ENCODE results near the gene GLCCI1.

GLCCI1 gene

DNA sequence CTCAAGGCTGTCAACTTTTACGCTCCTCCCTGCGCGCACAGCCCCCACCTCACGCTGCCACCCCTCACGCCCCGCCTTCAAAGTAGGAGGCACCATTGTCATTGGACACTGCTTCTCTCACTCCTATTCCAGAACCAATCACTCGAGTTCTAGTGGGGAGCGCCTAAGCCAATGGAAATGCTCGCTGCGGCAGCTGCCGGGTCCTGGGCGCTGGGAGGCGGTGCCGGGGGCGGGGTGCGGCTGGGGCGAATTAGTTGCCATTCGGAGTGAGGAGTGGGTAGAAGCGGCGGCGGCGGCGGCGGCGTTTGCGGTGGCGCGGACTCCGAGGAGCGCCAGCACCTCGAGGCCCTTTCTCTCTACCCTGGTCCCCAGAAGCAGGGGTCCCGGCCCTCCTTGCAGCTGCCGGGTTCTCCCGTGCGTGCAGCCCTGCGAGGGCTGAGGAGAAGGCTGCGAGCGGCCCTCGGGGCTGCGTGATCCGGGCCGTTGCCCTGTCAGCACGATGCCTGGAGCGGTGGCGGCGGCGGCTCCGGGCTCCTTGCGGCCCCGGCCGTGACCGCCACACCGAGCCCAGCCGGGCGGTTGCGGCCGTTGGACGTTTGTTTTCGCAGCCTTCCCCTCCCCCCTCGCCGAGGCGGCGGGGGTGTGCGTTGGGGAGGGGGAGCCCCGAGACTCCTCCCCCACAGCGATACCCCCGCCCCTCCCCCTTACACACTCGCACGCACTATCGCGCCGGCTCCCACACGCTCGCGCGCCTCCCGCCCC is at the start of gene GLCCI1:
TSS of gene GLCCI1 (plus strand) at position 253 of the 762 bp plus-strand sequence. CDS start 555 bp downstream, outside the sequence.
- TF ChIP-seq, protein P1, sequence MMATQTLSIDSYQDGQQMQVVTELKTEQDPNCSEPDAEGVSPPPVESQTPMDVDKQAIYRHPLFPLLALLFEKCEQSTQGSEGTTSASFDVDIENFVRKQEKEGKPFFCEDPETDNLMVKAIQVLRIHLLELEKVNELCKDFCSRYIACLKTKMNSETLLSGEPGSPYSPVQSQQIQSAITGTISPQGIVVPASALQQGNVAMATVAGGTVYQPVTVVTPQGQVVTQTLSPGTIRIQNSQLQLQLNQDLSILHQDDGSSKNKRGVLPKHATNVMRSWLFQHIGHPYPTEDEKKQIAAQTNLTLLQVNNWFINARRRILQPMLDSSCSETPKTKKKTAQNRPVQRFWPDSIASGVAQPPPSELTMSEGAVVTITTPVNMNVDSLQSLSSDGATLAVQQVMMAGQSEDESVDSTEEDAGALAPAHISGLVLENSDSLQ (IDR thresholded peaks at IDR 0.05) = peak; percentile 99
- no peak for TF ChIP-seq HDGF (IDR thresholded peaks at IDR 0.05; ENCODE audit: borderline replicate concordance)
- POLR2A ChIA-PET = interaction anchor here (0.8 to 1.2 kb wide), 3 partner anchors 8 to 328 kb away, joined by 3 to 4 read pairs (median 3); partner anchors contain the start of gene UMAD1
- CTCF ChIA-PET = no interaction called here
- DNase-seq (ENCODE audit: extremely low spot score) = peak; percentile 90

DNA sequence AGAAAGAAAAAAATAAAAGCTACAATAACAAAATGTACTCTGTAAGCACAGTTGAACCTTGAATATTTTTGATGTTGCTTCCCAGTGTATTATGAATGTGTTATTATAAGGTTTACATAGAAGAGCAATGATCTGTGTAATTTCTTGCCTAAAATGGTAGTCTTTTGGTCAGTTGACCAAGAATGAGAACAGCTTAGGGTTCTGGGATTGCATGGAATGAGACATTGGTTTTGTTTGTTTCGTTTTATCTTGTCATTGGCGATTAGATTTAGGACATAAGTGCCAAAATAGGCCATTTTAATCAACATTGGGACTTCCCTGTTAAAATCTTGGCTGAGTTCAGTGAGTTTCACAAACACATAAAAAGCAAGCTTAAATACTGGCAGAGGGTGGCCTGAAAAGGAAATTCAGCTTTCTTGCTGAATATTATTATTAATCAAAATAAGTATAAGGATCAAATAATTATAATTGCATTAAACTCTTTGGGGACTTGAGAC is 49.1 kb upstream of the GLCCI1 start:
- DNase-seq (ENCODE audit: extremely low spot score) = no peak
- TF ChIP-seq BHLHE40 (IDR thresholded peaks at IDR 0.05; ENCODE audit: borderline replicate concordance) (no peak), ZNF384 (IDR thresholded peaks at IDR 0.05) (no peak), FOXK2 (IDR thresholded peaks at IDR 0.05) (no peak), LEF1 (IDR thresholded peaks at IDR 0.05; ENCODE audit: borderline replicate concordance) (no peak), SUZ12 (IDR thresholded peaks at IDR 0.05) (no peak), SP1 (IDR thresholded peaks at IDR 0.05) (no peak), L3MBTL2 (conservative IDR thresholded peaks at IDR 0.05) (no peak), TARDBP (IDR thresholded peaks at IDR 0.05) (no peak), CTBP1 (IDR thresholded peaks at IDR 0.05; ENCODE audit: borderline replicate concordance) (no peak), ARNT (IDR thresholded peaks at IDR 0.05) (no peak), NFRKB (IDR thresholded peaks at IDR 0.05) (no peak), FOXM1 (IDR thresholded peaks at IDR 0.05; ENCODE audit: borderline replicate concordance) (no peak), FOXA1 (IDR thresholded peaks at IDR 0.05) (no peak)
- TF ChIP-seq, protein P1 (IDR thresholded peaks at IDR 0.05) = no peak
- POLR2A ChIA-PET = no interaction called here
- CTCF ChIA-PET = interaction anchor here (0.6 kb wide), 1 partner anchor 18 kb away, joined by 3 read pairs; no protein-coding TSS in a partner anchor

DNA sequence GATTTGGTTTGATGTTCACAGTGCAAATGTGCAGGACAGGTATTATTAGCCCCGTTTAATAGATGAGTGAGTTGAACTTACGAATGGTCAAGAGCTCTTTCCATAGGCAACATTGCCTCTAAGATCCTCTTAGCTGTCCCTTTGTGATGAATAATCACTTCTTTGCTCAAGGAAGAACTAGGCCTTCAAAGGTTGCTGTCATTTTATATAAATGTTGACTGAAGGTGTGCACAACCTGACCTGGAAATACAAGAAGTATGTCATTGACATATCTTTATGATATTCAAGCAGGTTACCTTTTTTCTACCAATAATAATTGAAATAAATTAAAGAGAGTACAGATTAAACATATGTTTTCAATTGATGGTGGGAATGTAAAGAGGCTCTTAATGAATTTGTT is 48.5 kb upstream of the GLCCI1 start:
- TF ChIP-seq LEF1 (IDR thresholded peaks at IDR 0.05; ENCODE audit: borderline replicate concordance) (no peak), SP1 (IDR thresholded peaks at IDR 0.05) (no peak), FOXK2 (IDR thresholded peaks at IDR 0.05) (no peak), FOXA1 (IDR thresholded peaks at IDR 0.05) (no peak), ARNT (IDR thresholded peaks at IDR 0.05) (no peak), ZNF384 (IDR thresholded peaks at IDR 0.05) (no peak), CTBP1 (IDR thresholded peaks at IDR 0.05; ENCODE audit: borderline replicate concordance) (no peak), L3MBTL2 (conservative IDR thresholded peaks at IDR 0.05) (no peak), TARDBP (IDR thresholded peaks at IDR 0.05) (no peak), FOXM1 (IDR thresholded peaks at IDR 0.05; ENCODE audit: borderline replicate concordance) (no peak), SUZ12 (IDR thresholded peaks at IDR 0.05) (no peak)
- TF ChIP-seq, protein P1 (IDR thresholded peaks at IDR 0.05) = no peak
- ChIA-PET POLR2A (no interaction called here), CTCF (no interaction called here)
- DNase-seq (ENCODE audit: extremely low spot score) = no peak

DNA sequence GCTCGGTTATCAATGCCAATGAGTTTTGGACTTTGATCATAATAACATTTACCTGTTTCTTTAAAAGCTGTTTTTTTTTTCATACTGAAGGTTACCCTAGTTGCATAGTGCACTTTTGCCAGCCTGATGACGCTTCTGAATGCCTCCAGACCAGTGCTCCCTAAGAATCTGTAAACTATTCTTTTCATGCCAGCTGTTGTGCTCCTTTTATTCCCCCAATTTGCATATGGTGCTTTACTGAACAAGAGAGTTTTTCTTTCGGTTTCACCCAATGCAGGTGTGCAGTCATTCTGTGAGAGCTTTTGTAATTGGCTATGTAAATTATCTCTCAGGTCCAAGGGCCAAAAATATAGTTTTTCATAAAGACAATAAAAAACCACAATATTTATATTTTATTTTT is 48.1 kb upstream of the GLCCI1 start:
- TF ChIP-seq FOXA1 (IDR thresholded peaks at IDR 0.05) (no peak), CTBP1 (IDR thresholded peaks at IDR 0.05; ENCODE audit: borderline replicate concordance) (no peak), L3MBTL2 (conservative IDR thresholded peaks at IDR 0.05) (no peak), FOXM1 (IDR thresholded peaks at IDR 0.05; ENCODE audit: borderline replicate concordance) (no peak), ZNF384 (IDR thresholded peaks at IDR 0.05) (no peak), LEF1 (IDR thresholded peaks at IDR 0.05; ENCODE audit: borderline replicate concordance) (no peak), NFRKB (IDR thresholded peaks at IDR 0.05) (no peak), SUZ12 (IDR thresholded peaks at IDR 0.05) (no peak), ARNT (IDR thresholded peaks at IDR 0.05) (no peak)
- TF ChIP-seq, protein P1 (IDR thresholded peaks at IDR 0.05) = no peak
- no peak for DNase-seq (ENCODE audit: extremely low spot score)
- ChIA-PET POLR2A (no interaction called here), CTCF (no interaction called here)

DNA sequence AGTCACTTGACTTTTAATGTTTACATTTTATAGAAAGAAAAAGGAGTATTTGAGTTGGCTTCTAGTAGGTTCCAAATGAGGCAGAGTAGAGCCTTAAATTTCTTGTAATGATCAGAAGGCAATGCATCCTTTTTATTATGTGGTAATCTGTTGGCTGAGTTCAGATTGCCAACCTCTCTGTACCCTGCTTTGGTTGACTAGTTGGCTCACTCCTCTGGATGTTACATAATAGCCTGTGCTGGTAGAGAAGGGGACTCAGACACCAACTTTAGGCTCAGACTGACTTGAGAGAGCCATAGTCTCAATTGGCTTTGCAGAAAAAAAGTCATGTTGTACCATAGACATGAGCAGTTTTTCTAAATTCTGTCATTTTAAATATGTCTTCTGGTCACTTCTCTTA is 46.8 kb upstream of the GLCCI1 start:
- CTCF ChIA-PET = no interaction called here
- DNase-seq (ENCODE audit: extremely low spot score) = no peak
- no peak for TF ChIP-seq ARNT (IDR thresholded peaks at IDR 0.05)
- TF ChIP-seq FOXK2 (IDR thresholded peaks at IDR 0.05) = no peak
- no peak for TF ChIP-seq SUZ12 (IDR thresholded peaks at IDR 0.05)
- no peak for TF ChIP-seq FOXA1 (IDR thresholded peaks at IDR 0.05)
- no peak for TF ChIP-seq ELF4 (IDR thresholded peaks at IDR 0.05)
- no peak for TF ChIP-seq SP1 (IDR thresholded peaks at IDR 0.05)
- TF ChIP-seq FOXM1 (IDR thresholded peaks at IDR 0.05; ENCODE audit: borderline replicate concordance) = no peak
- no peak for TF ChIP-seq LEF1 (IDR thresholded peaks at IDR 0.05; ENCODE audit: borderline replicate concordance)
- no peak for TF ChIP-seq ZNF384 (IDR thresholded peaks at IDR 0.05)
- TF ChIP-seq TARDBP (IDR thresholded peaks at IDR 0.05) = no peak
- no peak for TF ChIP-seq BHLHE40 (IDR thresholded peaks at IDR 0.05; ENCODE audit: borderline replicate concordance)
- no peak for TF ChIP-seq L3MBTL2 (conservative IDR thresholded peaks at IDR 0.05)
- TF ChIP-seq HDGF (IDR thresholded peaks at IDR 0.05; ENCODE audit: borderline replicate concordance) = no peak
- TF ChIP-seq, protein P1 (IDR thresholded peaks at IDR 0.05) = no peak
- TF ChIP-seq NFRKB (IDR thresholded peaks at IDR 0.05) = no peak
- no peak for TF ChIP-seq CTBP1 (IDR thresholded peaks at IDR 0.05; ENCODE audit: borderline replicate concordance)
- POLR2A ChIA-PET = no interaction called here

All from HEK293T (cell line).